ENCODE data around the gene MACO1.
"Not testable (repeated sequence)": the region's sequence is repeated elsewhere in the genome, so short reads cannot be mapped to it uniquely, and the experiment has no call there.

MACO1 gene

GRCh38 chr1:25487628-25488027, 56.9 kb downstream of the MACO1 start:
- no peak for DNase-seq

- DNase-seq = no peak
Observed at GRCh38 chr1:25492323-25492722, 61.6 kb downstream of the MACO1 start.

GRCh38 chr1:25494952-25495351, 64.3 kb downstream of the MACO1 start:
- no peak for DNase-seq

GRCh38 chr1:25500694-25501093, 70.0 kb downstream of the MACO1 start:
- DNase-seq = no peak

GRCh38 chr1:25501235-25502058, 70.8 kb downstream of the MACO1 start:
- DNase-seq = no peak

GRCh38 chr1:25502957-25503356, 72.3 kb downstream of the MACO1 start:
- no peak for DNase-seq

GRCh38 chr1:25503551-25504426, 73.1 kb downstream of the MACO1 start:
- peak in 2 of 14 donors; percentile 4 to 23 for DNase-seq

GRCh38 chr1:25504706-25505595, 74.3 kb downstream of the MACO1 start:
- peak in 1 of 14 donors; percentile 49 for DNase-seq

GRCh38 chr1:25505656-25506385, 75.1 kb downstream of the MACO1 start:
- peak in 2 of 14 donors; percentile 9 to 92 for DNase-seq

GRCh38 chr1:25506566-25507463, 76.1 kb downstream of the MACO1 start:
- not testable (repeated sequence) for DNase-seq

GRCh38 chr1:25513666-25514065, 83.0 kb downstream of the MACO1 start:
- DNase-seq = no peak

- no peak for DNase-seq
Observed at GRCh38 chr1:25515033-25515432, 84.3 kb downstream of the MACO1 start.

- no peak for DNase-seq
Observed at GRCh38 chr1:25516686-25517085, 86.0 kb downstream of the MACO1 start.

GRCh38 chr1:25517476-25518394, 87.0 kb downstream of the MACO1 start:
- no peak for DNase-seq

GRCh38 chr1:25519624-25520023, 88.9 kb downstream of the MACO1 start:
- DNase-seq = no peak

GRCh38 chr1:25520446-25521061, 89.9 kb downstream of the MACO1 start:
- peak in 7 of 14 donors; percentile 3 to 55 (median 25) for DNase-seq

GRCh38 chr1:25522031-25522655, 91.4 kb downstream of the MACO1 start:
- no peak for DNase-seq

- peak in 1 of 14 donors; percentile 21 for DNase-seq
Observed at GRCh38 chr1:25523542-25523941, 92.8 kb downstream of the MACO1 start.
